CD4-positive, alpha-beta T cell treated with Interleukin-2 at 100 ng/mL for 4 hours (primary cell): ENCODE data around the gene ALDH1A2.

ENCODE experiments used
- DNase-seq: peaks from one replicate; pipeline ENCODE4 v3.0.0-alpha.2; 2020; ENCODE audit warnings: low spot score

ALDH1A2 gene

DNA sequence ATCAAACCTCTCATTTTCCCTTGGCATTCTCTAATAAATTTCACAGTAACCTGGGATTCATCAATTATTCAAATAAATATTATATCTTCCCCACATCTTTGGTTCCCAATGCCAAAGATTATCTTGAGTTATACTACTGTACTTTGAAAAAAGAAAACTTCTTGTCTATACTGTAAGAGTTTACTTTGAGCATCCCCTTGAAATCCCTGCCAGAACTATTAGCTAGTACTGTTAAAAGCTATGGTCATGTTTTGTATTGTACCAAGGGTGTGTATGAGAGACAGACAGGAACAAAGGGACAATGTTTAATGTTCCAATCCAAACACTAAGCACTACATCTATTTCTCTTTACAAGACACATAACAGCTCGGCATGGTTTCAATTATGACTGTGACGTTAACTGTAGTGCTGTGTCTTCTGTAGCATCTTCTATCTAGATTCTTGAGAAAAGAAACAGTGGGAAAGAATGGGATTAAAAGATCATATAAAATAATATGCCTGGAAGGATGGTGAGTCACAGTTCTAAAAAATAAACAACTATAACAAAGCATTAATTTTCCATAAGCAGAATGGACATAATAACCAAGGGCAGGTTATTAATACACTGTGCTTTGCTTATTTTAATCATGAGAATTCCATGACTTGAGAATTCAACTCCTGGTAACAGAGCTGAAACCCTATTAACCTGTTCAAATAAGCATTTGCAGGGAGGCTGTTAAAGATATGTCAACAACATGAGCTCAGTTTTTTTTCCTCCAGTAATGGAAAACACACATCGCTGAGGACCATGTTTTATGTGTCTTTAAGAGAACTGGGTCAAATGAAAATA lies 71.1 kb downstream of the ALDH1A2 start:
- DNase-seq: no peak

DNA sequence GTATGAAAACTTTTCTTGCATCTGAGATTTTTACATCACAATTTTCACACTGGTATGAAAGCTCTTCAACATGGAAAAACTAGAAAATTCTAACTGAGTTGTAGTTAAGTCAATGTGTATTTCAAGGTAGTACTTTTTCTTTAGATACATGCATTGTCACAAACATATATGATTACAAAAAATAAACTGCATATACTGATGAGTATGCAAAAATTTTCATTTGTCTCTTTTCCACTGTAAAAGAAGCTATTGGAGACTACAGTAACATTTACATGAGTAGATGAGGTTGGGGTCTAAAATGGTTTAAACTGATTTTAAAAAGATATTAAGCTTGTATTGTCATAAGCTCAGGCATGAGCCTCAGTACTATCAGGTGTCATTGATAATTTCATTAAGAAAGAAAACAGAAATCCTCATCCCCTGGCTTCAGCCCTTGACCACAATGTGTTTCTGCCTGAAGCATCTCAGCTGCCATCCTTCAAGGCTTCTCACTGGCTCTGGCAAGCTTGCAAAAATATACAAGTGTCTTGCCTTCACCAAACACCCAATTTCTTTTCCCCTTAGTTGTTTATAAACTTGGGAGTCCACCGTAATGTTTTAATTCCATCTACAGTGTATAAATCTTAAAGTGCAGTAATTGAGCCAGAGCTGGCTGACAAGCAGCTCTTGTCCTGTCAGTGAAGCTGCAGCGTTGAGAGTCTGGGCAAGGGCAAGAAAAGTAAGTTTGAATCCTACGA lies 71.9 kb downstream of the ALDH1A2 start:
- DNase-seq: no peak

DNA sequence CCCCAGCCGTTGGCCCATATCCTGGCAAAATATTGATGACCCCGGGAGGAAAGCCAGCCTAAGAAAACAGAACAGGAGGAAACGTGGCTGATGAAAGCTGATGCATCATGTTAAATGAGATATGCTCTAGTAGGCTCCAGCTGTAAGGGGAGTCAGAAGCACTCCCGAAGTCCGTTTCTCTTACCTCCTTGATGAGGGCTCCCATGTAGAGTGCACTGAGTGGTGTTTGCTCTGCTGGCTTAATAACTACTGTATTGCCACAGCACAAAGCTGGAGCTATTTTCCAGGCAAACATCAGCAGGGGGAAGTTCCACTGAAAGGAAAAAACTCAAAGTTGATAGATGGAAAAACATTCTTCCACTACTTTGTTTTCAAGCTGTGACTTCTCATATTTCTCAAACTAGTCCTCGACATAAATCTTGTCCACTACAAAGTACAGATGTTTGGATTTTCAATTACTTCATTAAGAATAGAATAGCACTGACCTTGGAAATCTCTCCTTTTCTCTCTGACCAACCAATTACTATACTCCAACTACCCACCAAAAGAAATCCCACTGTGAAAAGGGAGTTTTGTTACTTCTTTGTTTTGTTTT lies 72.7 kb downstream of the ALDH1A2 start:
- DNase-seq: no peak

DNA sequence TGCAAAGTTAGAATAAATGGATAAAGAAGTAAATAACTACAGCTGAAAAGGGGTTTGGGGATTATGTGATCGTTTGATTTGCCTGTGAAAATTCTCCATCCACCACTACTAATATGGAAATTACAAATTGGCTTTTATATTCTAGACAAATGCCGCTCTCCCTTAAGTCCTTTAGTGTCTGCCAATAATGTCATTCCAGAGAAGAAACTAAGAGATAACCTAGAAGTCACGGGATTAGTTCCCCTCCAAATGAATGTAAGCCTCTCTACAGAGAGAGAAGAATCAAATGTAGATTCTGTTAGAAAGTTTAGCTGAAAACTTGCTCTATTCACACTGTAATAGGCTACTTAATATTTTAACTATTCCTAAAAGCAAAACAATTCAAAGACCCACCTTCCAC lies 92.0 kb downstream of the ALDH1A2 start:
- no peak for DNase-seq

DNA sequence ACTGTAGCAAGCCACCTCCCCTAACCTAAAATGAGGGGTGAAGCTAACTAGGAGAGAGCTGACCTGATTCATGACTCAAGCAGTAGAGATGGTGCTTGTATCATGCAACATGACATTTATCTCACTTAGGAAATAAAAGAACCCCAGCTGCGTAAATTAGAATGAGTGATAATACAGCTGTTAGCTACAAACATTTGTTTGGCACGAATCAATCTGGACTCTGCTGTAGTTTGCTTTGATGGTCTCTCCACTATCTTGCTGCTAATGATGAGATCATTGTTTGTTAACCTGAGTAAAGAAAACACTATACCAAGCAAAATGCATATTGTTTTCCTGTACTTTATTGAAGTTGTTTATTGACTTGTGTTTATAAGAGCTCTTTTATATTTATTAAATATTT lies 92.6 kb downstream of the ALDH1A2 start:
- no peak for DNase-seq

DNA sequence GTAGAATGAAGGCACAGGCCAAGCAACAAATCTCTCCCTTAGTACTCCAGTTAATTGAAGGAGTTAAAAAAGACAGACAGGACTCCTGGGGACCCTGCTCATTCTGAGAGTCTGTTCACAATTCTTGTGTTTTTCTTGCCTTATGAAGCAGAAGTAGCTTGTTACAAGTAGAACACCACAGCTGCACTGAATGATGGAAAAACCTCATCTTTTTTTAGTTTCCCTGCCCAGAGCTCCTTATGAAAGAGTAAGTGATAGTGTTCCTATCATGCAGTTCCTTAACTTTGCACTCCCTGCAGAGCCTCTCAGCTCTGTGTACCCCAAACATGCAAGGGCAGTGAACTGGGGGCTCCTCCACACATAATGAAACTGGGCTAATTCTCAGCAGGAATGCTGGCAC lies 95.5 kb downstream of the ALDH1A2 start:
- DNase-seq: no peak

DNA sequence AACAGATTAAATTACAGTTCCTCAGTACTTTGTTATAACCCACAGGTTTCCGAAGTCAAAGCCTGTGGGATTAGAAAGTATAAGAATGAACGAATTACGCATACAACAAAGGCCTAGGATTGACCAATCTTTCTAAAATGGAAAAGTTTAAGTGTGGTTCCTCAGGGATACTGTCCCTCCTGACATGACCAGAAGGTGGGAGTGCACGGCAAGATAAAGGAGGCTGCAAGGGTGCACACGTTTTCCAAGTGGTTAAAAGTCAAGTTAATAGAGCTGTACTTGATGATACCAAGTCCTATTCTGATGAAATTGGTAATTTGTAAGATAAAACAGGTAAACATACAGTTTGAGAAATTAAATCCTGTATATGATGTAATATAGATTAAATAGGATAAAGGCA lies 96.2 kb downstream of the ALDH1A2 start:
- no peak for DNase-seq

DNA sequence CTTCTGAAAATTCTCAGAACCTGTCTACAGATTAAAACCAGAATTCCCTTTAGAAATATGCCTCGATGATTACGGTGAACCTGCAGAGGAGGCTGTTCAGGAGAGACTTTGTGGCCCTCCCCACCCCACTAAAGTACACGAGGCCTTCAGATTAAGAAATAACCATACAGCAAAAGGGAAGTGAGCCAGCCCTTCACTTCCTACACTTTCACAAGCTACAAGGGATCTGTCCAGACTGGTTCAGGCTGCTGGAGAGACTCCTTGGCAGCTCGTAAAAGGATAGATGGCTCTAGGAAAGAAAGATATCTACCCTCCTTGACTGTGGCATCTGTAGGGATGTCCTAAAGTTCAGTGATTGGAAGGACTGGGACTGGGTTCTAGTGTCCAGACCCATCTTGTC lies 102.6 kb downstream of the ALDH1A2 start:
- DNase-seq: no peak

DNA sequence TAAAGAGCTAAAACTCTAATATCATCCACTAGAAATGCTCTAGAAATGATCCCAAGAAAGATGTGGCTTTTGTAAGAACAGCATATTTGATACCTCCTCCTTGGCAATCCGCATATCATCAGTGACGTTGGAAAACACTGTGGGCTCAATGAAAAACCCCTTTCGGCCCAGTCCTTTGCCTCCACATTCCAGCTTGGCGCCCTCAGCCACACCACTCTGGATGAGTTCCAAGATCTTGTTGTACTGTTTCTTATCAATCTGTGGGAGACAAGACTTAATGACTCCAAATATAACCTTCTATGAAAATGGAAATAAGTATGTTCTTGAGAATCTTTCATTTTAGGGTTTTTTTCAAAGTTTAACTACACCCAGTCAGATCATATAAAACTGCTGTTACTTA lies 103.6 kb downstream of the ALDH1A2 start:
- DNase-seq: no peak

DNA sequence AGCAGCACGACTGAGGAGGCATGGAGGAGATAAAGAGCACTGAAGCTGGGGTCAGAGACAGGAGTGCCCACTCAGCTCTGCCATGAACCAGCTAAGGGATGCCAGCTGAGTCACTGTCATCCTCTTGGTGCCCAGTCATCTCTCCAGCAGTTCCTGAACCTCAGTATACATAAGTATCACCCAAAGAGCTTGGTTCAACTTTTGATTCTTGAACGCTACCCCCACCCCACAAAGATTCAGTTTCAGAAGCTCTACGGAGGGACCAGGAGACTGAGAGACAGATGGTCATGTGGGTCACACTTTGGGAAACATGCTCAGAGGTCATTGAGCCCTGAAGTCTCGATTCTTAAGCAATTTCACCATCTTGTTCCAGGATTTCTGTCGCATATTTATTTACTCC lies 108.4 kb downstream of the ALDH1A2 start:
- no peak for DNase-seq

DNA sequence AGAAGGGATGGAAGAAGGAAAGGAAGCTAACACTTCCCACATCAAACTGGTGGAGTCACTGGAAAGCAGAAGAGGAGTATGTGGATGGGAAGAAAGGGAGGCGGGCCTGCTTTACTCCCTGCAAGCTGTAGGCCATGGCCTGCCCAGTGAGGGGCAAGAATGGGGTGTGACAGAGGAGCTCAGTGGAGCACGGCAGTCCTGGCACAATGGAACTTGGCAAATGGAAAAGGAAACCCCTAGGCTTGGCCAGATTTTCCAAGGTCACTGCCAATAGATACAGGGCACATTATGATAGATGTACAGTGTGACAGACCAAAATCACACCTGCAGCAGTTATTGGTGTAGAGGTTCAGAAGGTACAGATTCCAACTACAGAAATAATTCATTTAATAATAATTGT lies 111.6 kb downstream of the ALDH1A2 start:
- no peak for DNase-seq

DNA sequence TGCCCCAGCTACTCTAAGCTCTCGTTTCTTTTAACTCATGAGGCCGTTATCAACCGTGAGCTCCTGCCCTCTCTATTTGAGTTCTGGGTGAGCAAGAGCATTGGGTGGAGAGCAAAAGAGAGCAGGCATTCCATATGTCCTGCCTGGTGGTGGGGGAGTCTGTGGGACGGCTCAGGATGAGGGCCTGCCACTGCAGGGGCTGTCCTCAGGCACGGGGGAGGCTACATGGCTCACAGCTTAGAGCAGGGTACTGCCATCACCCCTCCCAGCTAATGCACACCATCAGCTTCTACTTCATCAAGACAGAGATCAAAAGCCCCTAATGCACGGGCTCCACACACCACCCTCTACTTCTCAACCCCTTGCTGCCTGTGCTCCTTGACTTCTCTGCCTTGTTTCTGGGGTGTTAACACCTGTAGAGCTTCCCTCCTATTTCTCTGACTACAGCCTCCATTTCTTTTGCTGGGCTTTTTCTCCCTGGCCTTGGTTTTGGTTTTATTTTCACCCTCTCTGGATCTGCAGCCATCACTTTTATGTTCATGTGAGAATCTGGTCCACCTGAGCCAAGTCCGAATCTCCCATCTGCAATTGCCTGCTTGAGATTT lies 114.1 kb downstream of the ALDH1A2 start:
- no peak for DNase-seq

DNA sequence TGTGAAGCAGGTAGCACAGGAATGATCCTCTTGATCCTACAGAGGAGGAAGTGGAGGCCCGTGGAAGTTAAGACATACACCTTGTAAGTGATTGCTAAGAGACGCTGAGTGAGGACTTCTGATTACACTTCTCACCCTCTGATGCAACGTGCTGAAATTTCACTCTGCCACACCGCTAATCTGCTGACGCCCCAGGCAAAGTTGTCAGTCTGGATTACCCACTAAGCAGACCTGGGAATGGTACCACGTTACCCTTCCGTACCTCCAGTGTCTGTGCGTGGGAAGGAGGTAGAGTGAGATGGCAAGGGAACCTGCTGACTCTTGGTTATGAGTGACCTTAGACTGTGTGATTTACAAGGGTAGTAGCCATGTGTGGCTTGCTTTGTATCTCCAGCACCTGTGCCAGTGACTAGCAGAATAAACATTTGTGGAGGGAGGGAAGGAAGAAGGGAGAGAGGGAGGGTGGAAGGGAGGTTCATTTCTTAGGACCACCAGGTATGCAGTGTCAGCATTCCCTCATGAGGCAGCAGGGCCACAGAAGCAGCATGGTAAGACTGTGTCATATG lies 115.0 kb downstream of the ALDH1A2 start:
- DNase-seq: no peak

DNA sequence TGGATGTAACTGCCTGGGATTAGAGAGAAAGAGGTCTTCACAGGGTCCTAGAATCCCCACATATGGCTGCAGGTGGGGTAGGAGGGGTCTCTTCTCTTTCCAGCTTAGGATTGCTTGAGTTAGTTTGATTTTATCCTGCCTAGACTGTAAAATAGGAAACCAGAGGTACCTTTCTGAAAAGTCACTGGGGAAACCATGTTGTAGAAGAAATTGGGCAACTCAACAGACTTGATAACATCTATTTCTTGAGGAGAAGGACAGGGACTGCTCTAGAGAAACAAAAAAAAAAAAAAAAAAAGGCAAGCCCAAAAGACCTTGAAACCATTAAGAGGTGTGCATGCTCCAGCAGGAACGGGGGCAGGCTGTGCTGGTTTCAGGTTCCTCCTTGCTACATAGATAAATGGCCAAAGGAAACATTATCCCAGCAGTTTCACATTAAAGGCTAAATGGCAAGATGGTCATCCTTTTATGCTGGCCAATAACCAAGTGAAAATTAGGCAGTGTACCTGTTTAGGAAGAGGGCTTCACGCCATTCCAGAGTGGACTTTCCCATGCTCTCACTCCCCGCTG lies 116.1 kb downstream of the ALDH1A2 start:
- no peak for DNase-seq

DNA sequence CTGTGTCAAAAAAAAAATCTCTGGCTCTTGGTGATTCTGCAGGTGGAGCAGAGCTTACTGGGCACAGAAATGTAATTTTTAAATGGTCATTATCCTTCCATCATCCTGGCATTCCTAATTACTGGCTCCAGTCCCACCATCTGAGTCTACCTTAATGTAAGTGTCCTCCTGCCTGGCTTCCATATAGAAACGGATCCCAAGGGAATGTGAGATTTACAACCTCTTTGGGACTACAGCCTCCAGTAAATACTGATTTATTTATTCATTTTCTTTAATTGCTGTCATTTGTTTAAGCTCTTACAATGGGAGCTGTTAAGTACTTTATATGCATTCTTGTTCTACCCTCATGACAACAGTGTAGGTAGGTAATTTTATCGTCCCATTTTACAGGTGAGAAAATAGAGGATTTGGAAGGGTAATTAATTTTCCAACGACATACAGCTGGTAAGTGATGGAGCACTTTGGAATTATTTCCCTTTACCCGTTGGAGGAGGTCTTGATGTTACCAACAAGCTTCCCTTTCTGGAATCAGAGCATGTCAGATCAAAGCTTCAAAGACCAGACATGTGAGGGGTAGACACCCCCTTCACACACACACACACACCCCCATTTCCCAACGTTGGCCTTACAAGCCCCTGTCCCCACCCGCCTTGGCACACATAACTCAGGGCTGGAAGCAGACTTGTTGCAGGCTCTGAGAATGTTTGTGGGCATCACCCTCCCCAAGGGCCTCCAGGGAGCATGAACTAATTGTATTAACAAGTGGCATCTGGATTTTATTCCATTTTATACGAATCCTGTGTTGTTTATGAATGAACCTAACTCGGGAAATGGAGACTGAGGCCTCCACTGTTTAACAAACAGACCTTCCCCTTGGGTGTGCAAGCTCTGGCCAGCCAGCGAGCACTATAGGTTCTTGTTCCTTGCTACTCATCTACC lies 116.9 kb downstream of the ALDH1A2 start:
- no peak for DNase-seq

DNA sequence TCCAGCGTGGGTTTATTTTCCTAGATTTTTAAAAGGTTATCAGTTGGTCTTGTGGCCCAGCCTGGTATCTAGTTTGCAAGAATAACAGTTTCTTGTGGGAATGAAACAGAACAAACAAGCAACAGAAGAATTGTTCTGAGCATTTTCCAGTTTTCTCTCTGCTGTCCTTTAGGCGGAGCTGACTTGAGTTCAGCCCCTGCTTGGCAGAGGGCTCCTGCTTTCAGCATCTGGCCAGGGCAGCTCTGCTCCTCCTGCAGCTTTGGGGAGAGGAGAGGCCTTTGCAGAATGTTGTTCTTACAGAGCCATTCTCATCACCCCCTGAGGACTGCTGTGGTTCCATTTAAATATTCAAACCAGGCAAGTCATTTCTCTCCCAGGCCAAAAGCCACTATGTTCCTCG lies 117.7 kb downstream of the ALDH1A2 start:
- no peak for DNase-seq

DNA sequence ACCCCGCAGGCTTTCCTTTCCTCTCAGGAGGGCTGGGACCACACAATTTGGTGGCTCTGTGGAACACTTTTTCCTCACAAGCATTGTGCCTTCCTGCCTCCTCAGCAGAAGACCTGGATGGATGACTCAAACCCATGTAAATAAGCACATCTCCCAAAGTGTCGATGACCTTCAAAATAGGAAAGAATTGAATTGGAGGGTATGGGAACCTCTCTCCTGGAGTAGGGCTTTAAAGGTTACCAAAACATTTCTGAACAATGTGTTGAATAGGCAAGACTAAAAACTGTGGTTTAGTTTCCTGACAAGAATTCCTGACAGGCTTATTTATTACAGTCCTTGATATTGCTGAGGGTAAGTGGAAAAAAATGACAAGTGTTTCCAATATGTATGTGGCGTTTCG lies 118.2 kb downstream of the ALDH1A2 start:
- no peak for DNase-seq

DNA sequence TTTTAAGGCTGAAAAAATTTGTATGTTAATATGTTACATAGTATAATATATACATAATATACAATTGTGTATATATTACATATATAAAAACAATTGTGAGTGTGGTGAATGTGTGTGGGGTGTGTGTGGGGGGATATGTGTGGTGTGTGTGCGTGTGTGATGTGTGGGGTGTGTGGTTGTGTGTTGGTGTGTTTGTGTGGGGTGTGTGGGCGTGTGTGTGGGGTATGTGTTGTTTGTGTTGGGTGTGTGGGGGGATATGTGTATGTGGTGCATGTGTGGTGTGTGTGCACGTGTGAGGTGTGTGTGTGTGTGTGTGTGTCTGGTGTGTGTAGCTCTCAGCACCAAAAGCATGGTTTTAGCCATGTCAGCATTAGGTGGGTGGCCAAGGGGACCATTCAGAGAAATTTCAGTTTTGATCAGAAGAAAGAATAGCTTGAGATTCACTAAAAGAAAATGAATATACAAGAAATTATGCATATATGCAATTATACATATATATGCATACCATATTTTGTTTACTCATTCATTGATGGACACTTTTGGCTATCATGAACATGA lies 118.9 kb downstream of the ALDH1A2 start:
- DNase-seq: no peak

DNA sequence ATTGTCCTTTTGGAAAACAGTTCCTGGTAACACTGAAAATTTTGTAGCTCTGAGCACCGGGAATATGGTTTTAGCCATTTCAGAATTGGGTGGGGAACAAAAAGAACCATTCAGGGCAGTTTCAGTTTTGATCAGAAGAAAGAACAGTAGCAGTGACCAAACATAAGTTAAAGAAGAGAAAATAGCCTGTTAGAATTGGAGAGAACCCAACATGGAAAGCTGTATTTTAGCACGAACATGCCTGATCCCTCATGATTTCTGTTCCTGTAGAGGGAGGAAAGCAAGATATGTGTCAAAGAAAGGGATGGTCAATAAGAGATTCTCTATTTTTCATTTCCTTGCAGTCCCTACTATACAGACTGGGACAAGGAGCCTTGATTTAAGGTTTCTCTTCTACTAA lies 119.9 kb downstream of the ALDH1A2 start:
- no peak for DNase-seq

DNA sequence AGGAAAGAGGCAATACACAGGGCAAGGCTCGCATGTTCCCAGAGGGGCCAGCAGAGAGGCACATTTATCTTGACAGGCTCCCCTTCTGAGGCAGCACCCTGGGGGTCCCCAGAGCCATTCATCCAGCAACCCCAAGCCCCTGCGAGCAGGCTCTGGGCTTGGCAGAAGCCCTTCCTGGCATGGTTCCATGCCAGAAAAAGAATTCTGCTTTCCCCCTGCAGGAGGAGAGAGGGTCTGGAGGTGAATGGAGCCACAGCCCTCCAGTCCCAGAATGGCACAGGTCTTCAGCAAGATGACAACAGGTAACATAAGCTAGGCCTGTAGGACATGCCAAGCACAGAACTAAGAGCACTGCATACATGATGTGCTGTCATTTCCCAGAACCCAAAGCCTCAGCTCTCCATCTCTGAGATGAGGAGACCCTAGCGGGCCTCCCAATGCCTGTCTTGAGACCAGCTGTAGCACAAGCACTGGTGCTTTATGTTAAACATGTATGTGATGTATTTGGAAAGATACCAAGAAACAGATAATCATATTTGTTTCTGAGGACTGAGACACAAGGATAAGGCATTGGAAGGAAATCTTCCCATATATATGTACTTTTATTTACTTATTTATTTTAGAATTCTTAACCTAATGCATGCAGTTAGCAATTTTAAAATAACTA lies 121.6 kb downstream of the ALDH1A2 start:
- no peak for DNase-seq
